H1 (cell line): ENCODE measurements around the gene CAMK2G. TPM values are rescaled to one million over a fixed set of nuclear protein-coding genes. Genes with fewer than 3 reads are reported as not detected.

ENCODE experiments used
- ASH2L ChIP-seq: fragments of 200-600, 300-600 bp; sonication (generic); IDR thresholded peaks from one replicate; pipeline ENCODE4 v1.7.1; 2017; ENCODE audit warnings: low read length
- ATF2 ChIP-seq: IDR thresholded peaks from 2 replicates; pipeline ENCODE4 v1.6.1; 2012; ENCODE audit warnings: low read length, inconsistent platforms
- BCL11A ChIP-seq, 2 experiments: IDR thresholded peaks; one replicate each; pipeline ENCODE4 v1.6.1; 2011; ENCODE audit warnings: low read depth in 2 of 2, low read length in 2 of 2, mild to moderate bottlenecking in 2 of 2
- CBX5 ChIP-seq: fragments of 300-800, 300-1000 bp; sonication (generic); IDR thresholded peaks from 2 replicates; pipeline ENCODE4 v1.7.1; 2016; ENCODE audit warnings: antibody characterized with exemption, low read length, low read depth
- CBX8 ChIP-seq: fragments of 300-800, 300-1000 bp; sonication (generic); IDR thresholded peaks from 2 replicates; pipeline ENCODE4 v1.7.1; 2016; ENCODE audit warnings: low read depth, low read length, borderline replicate concordance
- CEBPB ChIP-seq: IDR thresholded peaks from 2 replicates; pipeline ENCODE4 v1.6.1; 2012; ENCODE audit warnings: low read depth, low read length
- CHD1 ChIP-seq: IDR thresholded peaks from 2 replicates; pipeline ENCODE4 v1.6.1; 2012; ENCODE audit warnings: low read depth, low read length, improper control_type of control experiment
- CREB1 ChIP-seq: IDR thresholded peaks from 2 replicates; pipeline ENCODE4 v1.6.1; 2012; ENCODE audit warnings: inconsistent platforms
- GTF2F1 ChIP-seq: IDR thresholded peaks from 2 replicates; pipeline ENCODE4 v1.6.1; 2012; ENCODE audit warnings: low read depth, low read length, improper control_type of control experiment, borderline replicate concordance
- JUN ChIP-seq: IDR thresholded peaks from 2 replicates; pipeline ENCODE4 v1.6.1; 2011; ENCODE audit warnings: low read depth, mild to moderate bottlenecking, improper control_type of control experiment, low read length
- JUND ChIP-seq: IDR thresholded peaks from 2 replicates; pipeline ENCODE4 v1.6.1; 2011; ENCODE audit warnings: mild to moderate bottlenecking, improper control_type of control experiment, low read length
- NANOG ChIP-seq: IDR thresholded peaks from 2 replicates; pipeline ENCODE4 v1.6.1; 2011; ENCODE audit warnings: low read length, low read depth, mild to moderate bottlenecking, inconsistent platforms; ENCODE audit not compliant: insufficient read depth, poor library complexity, severe bottlenecking
- NRF1 ChIP-seq: IDR thresholded peaks from 2 replicates; pipeline ENCODE4 v1.6.1; 2011; ENCODE audit warnings: mild to moderate bottlenecking, low read depth, low read length, improper control_type of control experiment
- POLR2A ChIP-seq, 2 experiments: IDR thresholded peaks; 1 replicate in 1 of 2; 2 replicates in 1 of 2; pipeline ENCODE4 v1.6.1; 2011; ENCODE audit warnings: low read depth in 2 of 2, low read length in 2 of 2, mild to moderate bottlenecking in 2 of 2; ENCODE audit errors: control extremely low read depth in 1 of 2
- RAD21 ChIP-seq, 2 experiments: IDR thresholded peaks in 1 of 2; conservative IDR thresholded peaks in 1 of 2; 2 replicates each; pipeline ENCODE4 v1.6.1; 2011; ENCODE audit warnings: low read depth in 2 of 2, low read length in 2 of 2, improper control_type of control experiment in 1 of 2, inconsistent platforms in 1 of 2, mild to moderate bottlenecking in 1 of 2, moderate library complexity in 1 of 2
- RBBP5 ChIP-seq: IDR thresholded peaks from 2 replicates; pipeline ENCODE4 v1.7.1; 2012; ENCODE audit warnings: low read depth, mild to moderate bottlenecking, inconsistent platforms, low read length, moderate library complexity, borderline replicate concordance
- RXRA ChIP-seq: IDR thresholded peaks from 2 replicates; pipeline ENCODE4 v1.6.1; 2011; ENCODE audit warnings: low read depth, mild to moderate bottlenecking, low read length, moderate library complexity; ENCODE audit not compliant: insufficient read depth
- SAP30 ChIP-seq: fragments of 300-600 bp; sonication (generic); IDR thresholded peaks from 2 replicates; pipeline ENCODE4 v1.7.1; 2012; ENCODE audit warnings: low read length, moderate library complexity, mild to moderate bottlenecking, inconsistent platforms; ENCODE audit not compliant: insufficient read depth, insufficient replicate concordance
- SP2 ChIP-seq: IDR thresholded peaks from 2 replicates; pipeline ENCODE4 v1.6.1; 2012; ENCODE audit warnings: mild to moderate bottlenecking, low read length, inconsistent platforms
- SRF ChIP-seq: IDR thresholded peaks from 2 replicates; pipeline ENCODE4 v1.6.1; 2011; ENCODE audit warnings: mild to moderate bottlenecking, low read depth, low read length, moderate library complexity
- TCF12 ChIP-seq: IDR thresholded peaks from 2 replicates; pipeline ENCODE4 v1.6.1; 2011; ENCODE audit warnings: low read depth, mild to moderate bottlenecking, low read length
- TEAD4 ChIP-seq: IDR thresholded peaks from 2 replicates; pipeline ENCODE4 v1.6.1; 2012; ENCODE audit warnings: low read depth, low read length, inconsistent platforms, mixed read lengths
- ZNF274 ChIP-seq: IDR thresholded peaks from 2 replicates; pipeline ENCODE4 v1.7.0; 2012; ENCODE audit warnings: low read length, borderline replicate concordance; ENCODE audit errors: extremely low read depth
- polyA plus RNA-seq, 7 experiments: library from polyadenylated mRNA; depleted of rRNA in 3 of 7; stranded (reverse) in 5 of 7; unstranded in 2 of 7; fragments of >200 nt in 5 of 7; fragments of 200-250 nt in 2 of 7; gene quantifications; 1 replicate in 5 of 7; 2 replicates in 1 of 7; 4 replicates in 1 of 7; pipeline versions ENCODE4 v1.2.1 to v1.2.3, GENCODE V29; 2011 to 2013; ENCODE audit warnings: missing spikeins in 2 of 7, mixed read lengths in 2 of 7
- total RNA-seq: library from RNA; stranded (reverse); fragmentation: NEBNext Ultra II Directional; extraction: Animal tissue kit (Norgen Biotek cat#: 25700); gene quantifications from 2 replicates; pipeline ENCODE4 v1.2.1, GENCODE V29; 2021

The CAMK2G gene
- total and polyA plus RNA-seq, 2 of the 8 experiments (the other 6 are each of a cell fraction or from before 2014, with no cell fraction given), result 28.9 to 31.7 TPM

GRCh38 chr10:73906524-73907447 is 32.4 kb upstream of the CAMK2G start (continued):
- no peak for TF ChIP-seq CBX5
- TF ChIP-seq NRF1, result no peak
- TF ChIP-seq RAD21 (IDR thresholded peaks at IDR 0.05 in 1 of 2, conservative IDR thresholded peaks at IDR 0.05 in 1 of 2; ENCODE audit: low read depth in 2 of 2, low read length in 2 of 2), result 0 out of 4 replicates have a peak, but pooled peaks of 1 of the 2 experiments have one; percentile 13
- no peak for TF ChIP-seq CHD1
- no peak for TF ChIP-seq SP2
- TF ChIP-seq SRF, result no peak
- no peak for TF ChIP-seq CREB1
- peak; percentile 42 to 76 for TF ChIP-seq POLR2A (IDR thresholded peaks at IDR 0.05; ENCODE audit: control extremely low read depth in 1 of 2, low read depth in 2 of 2, low read length in 2 of 2)
- peak; percentile 89 for TF ChIP-seq TEAD4
- TF ChIP-seq BCL11A (IDR thresholded peaks at IDR 0.05; ENCODE audit: low read depth in 2 of 2, low read length in 2 of 2), result no peak
- TF ChIP-seq ATF2, result peak; percentile 66
- TF ChIP-seq CBX8, result no peak
- peak; percentile 77 for TF ChIP-seq JUN
- TF ChIP-seq ASH2L, result peak; percentile 59
- peak; percentile 82; the same call in 1 of the 2 replicates for TF ChIP-seq RBBP5
- TF ChIP-seq JUND, result peak; percentile 90
- no peak for TF ChIP-seq RXRA
- TF ChIP-seq CEBPB, result no peak
- TF ChIP-seq NANOG, result no peak
- TF ChIP-seq GTF2F1, result no peak
- TF ChIP-seq TCF12, result no peak
- TF ChIP-seq SAP30, result peak; percentile 27
- no peak for TF ChIP-seq ZNF274
